ENCODE data around the gene PCSK1N. TPM values are rescaled to one million over a fixed set of nuclear protein-coding genes. Genes with fewer than 3 reads are reported as not detected.

The PCSK1N gene
- total RNA-seq, 1 donor = not detected

- H3K27ac ChIP-seq (ENCODE audit: low read depth, low read length) = peak overlapping the region; percentile 92
- no peaks in the 10 kb centered on the region for H4K20me1 ChIP-seq (ENCODE audit: insufficient read depth, low read length)
- no peak for TF ChIP-seq CTCF (IDR thresholded peaks at IDR 0.05; ENCODE audit: extremely low read depth, low read depth, low read length)
- peak overlapping the region; percentile 83 for H2AFZ ChIP-seq (ENCODE audit: low read length)
- no peaks in the 10 kb centered on the region for H3K27me3 ChIP-seq (ENCODE audit: insufficient read depth, low read length)
- DNase-seq (ENCODE audit: insufficient read length, low spot score, missing footprints) = peak; percentile 90
- peaks cover 3% of the 10 kb centered on the region for H3K4me1 ChIP-seq (ENCODE audit: insufficient read depth, low read length)
- peak overlapping the region; percentile 82 for H3K4me2 ChIP-seq (ENCODE audit: insufficient read depth, low read length)
- H3K4me3 ChIP-seq (ENCODE audit: insufficient read depth, low read length) = peak overlapping the region; percentile 84
- no peaks in the 10 kb centered on the region for H3K9me3 ChIP-seq (ENCODE audit: low read depth, low read length)
- no peaks in the 10 kb centered on the region for H3K79me2 ChIP-seq (ENCODE audit: insufficient read depth, low read length)
- peaks cover 6% of the 10 kb centered on the region for H3K36me3 ChIP-seq (ENCODE audit: insufficient read depth, low read length)
Measured at GRCh38 chrX:48802089-48802904, 33.1 kb downstream of the PCSK1N start.

GRCh38 chrX:48801280-48802088 is 33.9 kb downstream of the PCSK1N start, which contains the start of gene HDAC6:
Gene HDAC6 (plus strand): TSS chrX:48802067. CDS start chrX:48802693, 626 bp downstream.
- H3K27me3 ChIP-seq (ENCODE audit: insufficient read depth, low read length) = no peaks in the 10 kb centered on the region
- peak within 1 kb of the TSS; percentile 92 for H3K27ac ChIP-seq (ENCODE audit: low read depth, low read length)
- H4K20me1 ChIP-seq (ENCODE audit: insufficient read depth, low read length) = no peaks in the 10 kb centered on the region
- TF ChIP-seq CTCF (IDR thresholded peaks at IDR 0.05; ENCODE audit: extremely low read depth, low read depth, low read length) = no peak
- H3K4me3 ChIP-seq (ENCODE audit: insufficient read depth, low read length) = peak within 1 kb of the TSS; percentile 84
- H3K36me3 ChIP-seq (ENCODE audit: insufficient read depth, low read length) = peaks cover 6% of the 10 kb centered on the region
- peak; percentile 96 for DNase-seq (ENCODE audit: insufficient read length, low spot score, missing footprints)
- peak within 1 kb of the TSS; percentile 96 for H2AFZ ChIP-seq (ENCODE audit: low read length)
- peaks cover 3% of the 10 kb centered on the region for H3K4me1 ChIP-seq (ENCODE audit: insufficient read depth, low read length)
- no peaks in the 10 kb centered on the region for H3K9me3 ChIP-seq (ENCODE audit: low read depth, low read length)
- H3K79me2 ChIP-seq (ENCODE audit: insufficient read depth, low read length) = no peaks in the 10 kb centered on the region
- peak within 1 kb of the TSS; percentile 82 for H3K4me2 ChIP-seq (ENCODE audit: insufficient read depth, low read length)

- peaks cover 5% of the 10 kb centered on the region for H3K36me3 ChIP-seq (ENCODE audit: insufficient read depth, low read length)
- no peak for DNase-seq (ENCODE audit: insufficient read length, low spot score, missing footprints)
- no peaks in the 10 kb centered on the region for H3K9me3 ChIP-seq (ENCODE audit: low read depth, low read length)
- peak overlapping the region; percentile 96 for H2AFZ ChIP-seq (ENCODE audit: low read length)
- peak overlapping the region; percentile 90 for H3K27ac ChIP-seq (ENCODE audit: low read depth, low read length)
- peaks cover 3% of the 10 kb centered on the region for H3K4me1 ChIP-seq (ENCODE audit: insufficient read depth, low read length)
- no peak for TF ChIP-seq CTCF (IDR thresholded peaks at IDR 0.05; ENCODE audit: extremely low read depth, low read depth, low read length)
- peak overlapping the region; percentile 82 for H3K4me2 ChIP-seq (ENCODE audit: insufficient read depth, low read length)
- H3K4me3 ChIP-seq (ENCODE audit: insufficient read depth, low read length) = peak overlapping the region; percentile 84
- H4K20me1 ChIP-seq (ENCODE audit: insufficient read depth, low read length) = no peaks in the 10 kb centered on the region
- H3K27me3 ChIP-seq (ENCODE audit: insufficient read depth, low read length) = no peaks in the 10 kb centered on the region
- H3K79me2 ChIP-seq (ENCODE audit: insufficient read depth, low read length) = no peaks in the 10 kb centered on the region
Measured at GRCh38 chrX:48800574-48801279, 34.7 kb downstream of the PCSK1N start.
